Coronary artery (tissue), 2 donors: ENCODE data around the gene URB1.

ENCODE experiments used
- DNase-seq: peaks from one replicate; pipeline ENCODE4 v3.0.0-alpha.2; 2017; ENCODE audit warnings: low spot score
- H3K27ac ChIP-seq, 2 donors: fragments of 200-600 bp; sonication (generic); one replicate each; pipeline ENCODE4 v1.5.1; 2016 to 2019
- H3K4me3 ChIP-seq: fragments of 200-600 bp; sonication (generic); 2 replicates; pipeline ENCODE4 v1.5.1; 2016; ENCODE audit warnings: mild to moderate bottlenecking, moderate library complexity
- CTCF ChIP-seq: fragments of 200-600 bp; sonication (generic); IDR thresholded peaks from one replicate; pipeline ENCODE4 v1.5.1; 2019; ENCODE audit warnings: antibody characterized with exemption

The URB1 gene

GRCh38 chr21:32356874-32357395, 35.9 kb downstream of the URB1 start:
- no peak overlapping the region for H3K27ac ChIP-seq
- no peak for DNase-seq
- TF ChIP-seq CTCF = no peak
- H3K4me3 ChIP-seq = no peak overlapping the region

- no peak for DNase-seq
- no peak for TF ChIP-seq CTCF
These were observed 39.7 kb downstream of the URB1 start for GRCh38 chr21:32353002-32353711.

GRCh38 chr21:32352526-32352925, 40.3 kb downstream of the URB1 start:
- no peak overlapping the region for H3K27ac ChIP-seq
- H3K4me3 ChIP-seq = no peak overlapping the region
- no peak for TF ChIP-seq CTCF
- no peak for DNase-seq

More at GRCh38 chr21:32353002-32353711, 39.7 kb downstream of the URB1 start:
- Histone ChIP-seq H3K27ac (no peak overlapping the region), H3K4me3 (no peak overlapping the region)

- H3K27ac ChIP-seq = no peak overlapping the region
- no peak for TF ChIP-seq CTCF
These were observed 41.4 kb downstream of the URB1 start for GRCh38 chr21:32351428-32351827.

GRCh38 chr21:32350981-32351380, 41.8 kb downstream of the URB1 start:
- no peak for TF ChIP-seq CTCF
- no peak overlapping the region for H3K27ac ChIP-seq
- no peak overlapping the region for H3K4me3 ChIP-seq
- no peak for DNase-seq

More at GRCh38 chr21:32351428-32351827, 41.4 kb downstream of the URB1 start:
- H3K4me3 ChIP-seq = no peak overlapping the region
- no peak for DNase-seq

- Histone ChIP-seq H3K4me3 (no peak overlapping the region), H3K27ac (no peak overlapping the region)
- no peak for TF ChIP-seq CTCF
- DNase-seq = no peak
These were observed 42.4 kb downstream of the URB1 start for GRCh38 chr21:32350211-32350980.
